HG03060 (cell line): ENCODE measurements around the gene TAS2R19.
"Not testable (repeated sequence)": the region's sequence is repeated elsewhere in the genome, so short reads cannot be mapped to it uniquely, and the experiment has no call there.

Source experiments
- ATAC-seq: cut with Tn5 transposase; IDR thresholded peaks from one replicate; pipeline ENCODE4 v1.9.1; 2021; ENCODE audit warnings: low read depth, moderate number of reproducible peaks; ENCODE audit not compliant: unreplicated experiment

Gene TAS2R19

DNA sequence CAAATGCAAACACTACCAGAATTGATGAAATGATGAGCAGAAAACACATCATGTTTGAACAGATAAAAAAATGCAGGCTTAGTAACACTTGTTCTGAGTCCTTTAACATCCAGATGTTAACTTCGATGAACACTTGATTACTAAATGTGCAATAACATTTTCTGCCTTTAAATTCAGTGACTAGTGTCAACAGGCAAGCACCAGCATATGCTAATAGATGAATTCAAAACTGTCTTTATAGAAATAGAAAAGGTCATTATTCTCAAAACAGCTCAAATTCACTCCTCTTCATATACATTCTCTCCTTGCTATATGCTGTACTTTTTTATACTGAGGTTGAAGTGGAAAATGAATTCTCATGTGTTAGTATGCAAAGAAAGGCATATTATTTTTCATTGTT lies at the start of gene TAS2R19:
Gene TAS2R19 (minus strand): TSS at position 101 of the 400 bp plus-strand sequence. CDS start 49 bp downstream, at position 52.
- no peak for ATAC-seq

DNA sequence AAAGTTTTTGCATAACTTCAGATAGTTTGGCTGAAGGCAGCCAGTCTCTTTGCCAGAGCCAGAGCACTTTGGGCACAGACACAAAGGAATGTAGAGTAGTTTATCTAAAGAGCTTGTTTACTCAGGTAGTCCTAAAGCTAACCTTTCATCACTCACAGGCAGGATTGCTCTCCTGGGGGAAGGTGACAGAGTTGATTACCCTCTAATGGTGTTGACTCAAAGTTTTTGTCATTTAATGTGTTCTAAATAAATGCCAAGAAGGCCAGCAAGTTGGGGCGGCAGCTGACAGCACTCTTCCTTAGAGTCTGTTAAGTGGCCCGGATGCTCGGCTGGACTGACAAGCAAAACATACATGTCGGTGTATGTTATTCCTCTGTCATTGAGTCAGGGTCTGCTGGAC lies 49.0 kb upstream of the TAS2R19 start:
- no peak for ATAC-seq

DNA sequence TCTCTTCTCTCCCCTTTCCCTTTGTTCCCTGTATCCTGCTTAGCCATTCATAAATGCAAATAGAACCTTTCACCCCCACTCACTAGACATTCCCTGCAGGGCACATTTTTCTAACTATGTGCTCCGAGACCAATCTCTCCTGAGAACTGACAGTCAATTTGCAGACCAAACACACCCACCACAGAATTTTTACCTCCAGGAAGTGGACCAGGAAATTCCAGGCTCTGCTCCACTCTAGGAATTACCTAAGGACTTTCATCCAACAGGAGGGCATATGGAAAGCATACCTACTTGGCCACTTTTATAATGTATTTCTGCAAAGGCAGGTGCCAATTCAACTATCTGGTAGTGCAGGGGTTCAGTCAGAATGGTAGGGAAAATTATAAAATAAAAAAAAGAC lies 48.6 kb upstream of the TAS2R19 start:
- ATAC-seq = no peak

DNA sequence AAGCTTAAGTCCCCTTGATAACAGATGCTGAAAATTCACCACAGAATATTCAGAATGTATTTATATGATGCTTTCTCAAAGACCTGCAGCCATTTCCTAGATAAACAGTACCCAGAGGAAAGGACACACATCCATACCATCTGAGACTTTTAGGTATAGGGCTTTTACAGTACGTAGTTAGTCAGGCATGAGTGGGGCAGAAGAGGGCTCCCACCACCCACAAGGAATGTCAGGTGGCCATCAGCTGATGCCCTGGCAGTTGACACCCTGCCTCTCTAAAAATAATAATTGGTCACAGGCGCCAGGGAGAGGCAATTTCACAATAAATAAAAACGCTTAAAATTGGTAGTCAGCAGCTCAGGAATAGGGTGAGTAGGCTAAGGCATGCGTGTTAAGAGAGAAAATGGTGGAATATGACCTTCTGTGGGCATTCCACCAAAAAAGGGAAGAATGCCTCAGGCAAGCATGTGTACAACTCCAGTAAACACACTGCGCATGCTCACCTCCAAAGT lies 47.5 kb upstream of the TAS2R19 start:
- no peak for ATAC-seq

GRCh38 chr12:11067514-11067913 lies 45.1 kb upstream of the TAS2R19 start:
- ATAC-seq = no peak

GRCh38 chr12:11062194-11062593 lies 39.8 kb upstream of the TAS2R19 start, which contains the start of gene TAS2R46:
Gene TAS2R46 (minus strand): TSS chr12:11062294. CDS start chr12:11062294, 0 bp downstream.
- ATAC-seq = not testable (repeated sequence)

DNA sequence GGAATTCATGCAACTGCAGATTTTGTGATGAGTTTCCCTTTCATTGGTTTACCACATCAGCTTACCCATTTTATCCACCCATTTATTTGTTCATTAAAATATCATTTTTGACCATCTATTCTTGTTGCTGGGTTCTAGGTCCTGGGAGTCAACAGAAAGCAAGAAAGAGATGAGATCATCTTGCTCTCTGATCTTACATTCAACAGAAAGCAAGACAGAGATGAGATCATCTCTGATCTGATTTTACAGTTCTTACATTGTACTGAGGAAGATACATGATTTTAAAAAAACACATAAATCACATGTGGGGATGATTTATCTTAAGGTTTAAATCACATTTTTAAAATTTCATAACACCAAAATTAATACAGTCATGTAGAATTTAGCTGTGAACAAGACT lies 37.4 kb upstream of the TAS2R19 start:
- ATAC-seq = no peak

GRCh38 chr12:11059041-11059440 lies 36.6 kb upstream of the TAS2R19 start:
- ATAC-seq = no peak

GRCh38 chr12:11055306-11055705 lies 32.9 kb upstream of the TAS2R19 start:
- no peak for ATAC-seq

DNA sequence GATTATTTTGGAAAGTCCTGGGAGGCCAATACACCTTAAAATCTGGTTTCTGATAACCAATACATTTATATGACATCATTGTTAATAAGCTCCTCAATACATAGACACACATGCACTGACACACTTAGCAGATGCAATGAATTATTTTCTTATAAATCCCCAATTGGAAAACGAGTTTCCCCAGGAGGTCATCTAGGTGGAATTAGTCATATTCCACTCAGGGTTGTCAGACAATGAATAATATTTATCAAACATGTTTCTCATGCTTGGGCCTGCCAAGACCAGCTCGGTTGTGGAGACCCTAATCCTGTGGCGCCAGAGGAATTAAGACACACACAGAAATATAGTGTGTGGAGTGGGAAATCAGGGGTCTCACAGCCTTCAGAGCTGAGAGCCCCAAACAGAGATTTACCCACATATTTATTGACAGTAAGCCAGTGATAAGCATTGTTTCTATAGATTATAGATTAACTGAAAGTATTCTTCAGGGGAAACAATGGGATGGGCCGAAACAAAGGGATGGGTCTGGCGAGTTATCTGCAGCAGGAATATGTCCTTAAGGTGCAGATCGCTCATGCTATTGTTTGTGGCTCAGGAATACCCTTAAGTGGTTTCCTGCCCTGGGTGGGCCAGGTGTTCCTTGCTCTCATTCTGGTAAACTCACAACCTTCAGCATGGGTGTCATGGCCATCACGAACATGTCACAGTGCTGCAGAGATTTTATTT lies 27.5 kb upstream of the TAS2R19 start:
- ATAC-seq = not testable (repeated sequence)

DNA sequence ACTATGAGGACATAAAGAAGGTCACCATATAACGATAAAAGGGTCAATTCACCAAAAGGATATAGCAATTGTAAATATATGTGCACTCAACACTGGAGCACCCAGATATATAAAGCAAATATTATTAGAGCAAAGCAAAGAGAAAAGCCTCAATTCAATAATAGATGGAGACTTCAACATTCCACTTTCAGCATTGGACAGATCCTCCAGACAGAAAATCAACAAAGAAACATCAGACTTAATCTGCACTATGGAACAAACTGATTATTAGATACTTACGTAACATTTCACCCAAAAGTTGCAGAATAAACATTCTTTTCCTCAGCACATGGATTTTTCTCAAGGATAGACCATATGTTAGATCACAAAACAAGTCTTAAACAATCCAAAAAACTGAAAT lies 18.9 kb upstream of the TAS2R19 start:
- not testable (repeated sequence) for ATAC-seq

DNA sequence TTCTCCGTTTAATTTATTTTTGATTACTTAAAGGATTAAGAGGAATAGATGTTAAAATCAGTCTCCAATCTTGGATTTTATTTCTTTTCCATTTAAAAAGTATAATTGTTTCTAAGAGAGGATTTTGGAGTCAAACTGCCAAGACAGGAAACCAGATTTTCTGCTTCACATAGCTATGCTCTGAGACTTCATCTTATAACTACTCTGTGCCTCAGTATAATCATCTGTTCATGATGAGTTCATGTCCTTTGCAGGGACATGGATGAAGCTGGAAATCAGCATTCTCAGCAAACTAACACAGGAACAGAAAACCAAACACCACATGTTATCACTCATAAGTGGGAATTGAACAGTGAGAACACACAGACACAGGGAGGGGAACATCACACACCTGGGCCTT lies 17.7 kb upstream of the TAS2R19 start:
- no peak for ATAC-seq

- ATAC-seq = no peak
Observed at GRCh38 chr12:11039171-11039570, 16.8 kb upstream of the TAS2R19 start.

- not testable (repeated sequence) for ATAC-seq
Observed at GRCh38 chr12:11033959-11034358, 11.5 kb upstream of the TAS2R19 start.

GRCh38 chr12:11031307-11031706 lies 8.9 kb upstream of the TAS2R19 start, which contains the start of gene TAS2R31:
Gene TAS2R31 (minus strand): TSS chr12:11031407. CDS start chr12:11031335, 72 bp downstream.
- no peak for ATAC-seq

- ATAC-seq = no peak
Observed at GRCh38 chr12:11026118-11026517, 3.7 kb upstream of the TAS2R19 start.

DNA sequence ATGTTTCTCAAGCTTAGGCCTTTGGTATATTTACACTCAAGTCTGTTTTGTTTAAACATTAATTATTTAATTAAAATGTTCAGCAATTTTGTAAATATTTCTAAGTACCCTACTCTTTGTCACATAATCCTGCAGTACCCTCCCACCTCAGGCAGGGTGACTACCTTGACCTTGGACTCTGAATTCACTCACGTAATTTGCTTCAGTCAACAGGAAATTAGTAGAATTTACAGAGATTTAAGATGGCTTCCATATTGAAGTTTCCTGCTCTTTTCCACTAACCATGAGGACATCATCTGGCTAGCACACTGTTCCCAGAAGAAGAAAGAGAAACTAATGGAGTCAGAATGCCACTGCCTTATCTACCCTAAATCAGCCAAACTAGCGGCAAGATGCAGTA lies 967 bp upstream of the TAS2R19 start:
- ATAC-seq = no peak

DNA sequence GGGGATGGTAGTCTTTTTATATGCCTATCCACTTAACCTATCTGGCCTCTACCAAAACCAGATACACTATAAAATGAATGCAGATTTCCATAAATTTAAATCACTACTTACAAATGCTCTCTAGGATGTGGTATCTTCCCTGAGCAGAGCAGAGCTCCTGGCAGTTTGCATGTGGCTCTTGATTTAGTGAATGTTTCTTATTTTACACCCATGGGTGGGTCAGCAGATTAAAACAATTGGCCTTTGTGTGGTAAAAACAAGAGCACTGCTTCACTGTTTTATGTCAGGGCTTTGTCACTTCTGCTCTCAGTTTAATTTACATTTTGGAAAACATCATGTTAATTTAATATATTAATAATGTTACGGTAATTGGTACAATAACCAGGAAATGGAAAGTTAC lies 5.5 kb downstream of the TAS2R19 start:
- no peak for ATAC-seq

- ATAC-seq = no peak
Observed at GRCh38 chr12:11015775-11016430, 6.5 kb downstream of the TAS2R19 start.

- no peak for ATAC-seq
Observed at GRCh38 chr12:11014234-11014633, 8.2 kb downstream of the TAS2R19 start.

DNA sequence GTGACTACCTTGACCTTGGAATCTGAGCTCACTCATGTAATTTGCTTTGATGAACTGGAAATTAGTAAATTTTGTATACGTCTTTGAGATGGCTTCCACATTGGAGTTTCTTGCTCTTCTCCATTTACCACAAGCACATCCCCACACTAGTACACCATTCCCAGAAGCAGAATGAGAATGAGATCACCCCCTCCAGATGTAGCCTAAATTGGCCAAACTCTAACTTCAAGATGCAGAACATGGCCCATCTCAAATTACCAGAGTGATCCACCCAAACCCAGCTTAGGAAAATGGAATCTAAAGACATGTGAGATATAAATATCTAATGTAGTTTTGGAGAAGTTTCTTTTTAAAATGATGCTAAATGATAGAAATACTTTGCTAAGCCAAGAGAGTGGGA lies 14.8 kb downstream of the TAS2R19 start:
- no peak for ATAC-seq

DNA sequence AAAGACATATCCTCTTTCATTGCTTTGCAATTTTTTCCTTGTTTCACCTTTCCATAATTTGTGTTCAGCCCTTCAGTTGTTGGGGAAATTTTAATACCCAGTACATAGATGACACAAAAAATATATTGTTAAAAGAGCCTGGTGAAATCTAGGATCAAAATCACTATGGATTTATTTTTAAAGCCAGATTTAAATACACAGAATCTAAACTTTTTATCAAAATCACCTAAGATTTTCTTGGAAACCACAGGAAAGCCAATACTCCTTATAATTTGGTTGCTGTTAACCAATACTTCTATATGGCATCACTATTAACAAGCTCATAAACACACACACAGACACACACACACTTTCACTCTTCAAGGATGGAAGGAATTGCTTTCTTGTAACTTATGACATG lies 24.2 kb downstream of the TAS2R19 start, which contains the start of gene TAS2R20:
Gene TAS2R20 (minus strand): TSS at position 101 of the 400 bp plus-strand sequence. CDS start 429 bp downstream, outside the sequence.
- ATAC-seq = no peak
